GM12878 (cell line): ENCODE data around the gene SLC7A1. TPM values are rescaled to one million over a fixed set of nuclear protein-coding genes. Genes with fewer than 3 reads are reported as not detected.

Experiments
- ATAC-seq: fragments of 200-7000 bp; cut with Tn5 transposase; 3 replicates; pipeline ENCODE4 v1.9.1; 2020; ENCODE audit warnings: mild to moderate bottlenecking, moderate library complexity
- BruUV-seq: library from RNA; stranded (reverse); fragments of 400-500 nt; replicated peaks from 2 replicates; lab custom pipeline; 2021; lab: Mats Ljungman, UMichigan
- CTCF ChIA-PET: fragments of 300-600 bp; sonication (Branson Sonifier 250); formaldehyde crosslinking; extraction: SDS; loops from one replicate; lab custom pipeline; 2021; ENCODE audit warnings: inconsistent platforms; lab: Yijun Ruan, JAX
- POLR2A ChIA-PET: fragments of 350-600 bp; formaldehyde crosslinking; extraction: SDS; loops from one replicate; lab custom pipeline; 2021; ENCODE audit warnings: inconsistent platforms; lab: Charles Lee
- RAD21 ChIA-PET: fragments of 300-600 bp; sonication (Branson Sonifier 250); formaldehyde crosslinking; loops from one replicate; lab custom pipeline; 2023; ENCODE audit warnings: antibody characterized with exemption; ENCODE audit not compliant: unreplicated experiment; lab: Charles Lee
- SMC1A ChIA-PET: fragments of 300-600 bp; sonication (Branson Sonifier 250); formaldehyde crosslinking; loops from one replicate; lab custom pipeline; 2023; ENCODE audit not compliant: unreplicated experiment, uncharacterized antibody; lab: Charles Lee
- DNase-seq: peaks from one replicate; pipeline ENCODE4 v3.0.0-alpha.2; 2011; ENCODE audit warnings: low read depth, low spot score
- FAIRE-seq: peaks from 3 replicates; lab custom pipeline; 2011; peaks lifted over from hg19 to GRCh38; lab: Jason Lieb, UNC
- H2AFZ ChIP-seq: 2 replicates; pipeline ENCODE4 v1.6.0; 2011; ENCODE audit warnings: low read depth, low read length, control low read depth; ENCODE audit not compliant: control insufficient read depth
- H3K27ac ChIP-seq: 2 replicates; pipeline ENCODE4 v1.5.1; 2011; ENCODE audit warnings: control low read depth; ENCODE audit not compliant: control insufficient read depth, insufficient read depth
- H3K27me3 ChIP-seq, 2 experiments: replicated peaks in 1 of 2; 2 replicates each; pipeline versions ENCODE4 v1.6.0 to v1.6.1; 2011; ENCODE audit warnings: low read length in 1 of 2; ENCODE audit not compliant: control insufficient read depth in 2 of 2, insufficient read depth in 2 of 2
- H3K36me3 ChIP-seq, 2 experiments: 2 replicates each; pipeline ENCODE4 v1.5.1; 2011; ENCODE audit warnings: low read length in 1 of 2; ENCODE audit not compliant: control insufficient read depth in 2 of 2, insufficient read depth in 2 of 2
- H3K4me1 ChIP-seq: 2 replicates; pipeline ENCODE4 v1.6.1; 2011; ENCODE audit warnings: mild to moderate bottlenecking, low read length, moderate library complexity, mixed read lengths; ENCODE audit not compliant: control insufficient read depth, insufficient read depth
- H3K4me2 ChIP-seq: 2 replicates; pipeline ENCODE4 v1.6.0; 2011; ENCODE audit warnings: control low read depth; ENCODE audit not compliant: control insufficient read depth, insufficient read depth
- H3K4me3 ChIP-seq: fragments of 200-600 bp; sonication (generic); 2 replicates; pipeline ENCODE4 v1.5.1; 2016
- H3K79me2 ChIP-seq: 2 replicates; pipeline ENCODE4 v1.6.0; 2011; ENCODE audit warnings: low read length; ENCODE audit not compliant: control insufficient read depth, insufficient read depth
- H3K9ac ChIP-seq: 2 replicates; pipeline ENCODE4 v1.8.0; 2011; ENCODE audit warnings: low read length, control low read depth, mixed read lengths; ENCODE audit not compliant: control insufficient read depth, insufficient read depth
- H3K9me3 ChIP-seq: replicated peaks from 3 replicates; pipeline ENCODE4 v1.5.1; 2011; ENCODE audit warnings: mild to moderate bottlenecking, low read length; ENCODE audit not compliant: control insufficient read depth, insufficient read depth
- H4K20me1 ChIP-seq: 2 replicates; pipeline ENCODE4 v1.6.0; 2011; ENCODE audit not compliant: control insufficient read depth, insufficient read depth
- CEBPB ChIP-seq, 2 experiments: fragments of 150-350 bp in 1 of 2; IDR thresholded peaks; 2 replicates each; pipeline ENCODE4 v1.6.1; 2012 to 2014; ENCODE audit warnings: low read depth in 2 of 2, low read length in 2 of 2, borderline replicate concordance in 1 of 2, inconsistent platforms in 1 of 2
- KLF5 ChIP-seq: fragments of 450-650 bp; IDR thresholded peaks from 2 replicates; pipeline ENCODE4 v1.6.1; 2014; ENCODE audit warnings: mild to moderate bottlenecking; ENCODE audit not compliant: partially characterized antibody
- MTA3 ChIP-seq: IDR thresholded peaks from 2 replicates; pipeline ENCODE4 v1.6.1; 2012; ENCODE audit warnings: low read length, inconsistent platforms, borderline replicate concordance
- RELA ChIP-seq: fragments of 450-650 bp; IDR thresholded peaks from 2 replicates; pipeline ENCODE4 v1.8.0; 2014; ENCODE audit warnings: borderline replicate concordance; ENCODE audit not compliant: partially characterized antibody
- YBX1 ChIP-seq: fragments of 450-650 bp; IDR thresholded peaks from 2 replicates; pipeline ENCODE4 v1.6.1; 2016; ENCODE audit warnings: antibody characterized with exemption
- ZBED1 ChIP-seq: IDR thresholded peaks from 2 replicates; pipeline ENCODE4 v1.6.1; 2016; ENCODE audit warnings: borderline replicate concordance
- ZNF217 ChIP-seq: fragments of 450-650 bp; IDR thresholded peaks from 2 replicates; pipeline ENCODE4 v1.6.1; 2017; ENCODE audit warnings: antibody characterized with exemption, mild to moderate bottlenecking
- ZZZ3 ChIP-seq: IDR thresholded peaks from 2 replicates; pipeline ENCODE4 v1.6.1; 2011; ENCODE audit warnings: low read depth; ENCODE audit not compliant: control insufficient read depth, insufficient read length
- WGBS: methylation state at CpG from one replicate; pipeline ENCODE4 v1.1.6; 2016; ENCODE audit warnings: low lambda C conversion rate; ENCODE audit not compliant: insufficient replicate concordance, insufficient coverage; ENCODE audit errors: missing lambda C conversion rate; 5-methylcytosine and 5-hydroxymethylcytosine counted together
- in situ Hi-C: fragments of 300-500 bp; cut with MboI; formaldehyde crosslinking; loops from 9 replicates; pipeline ENCODE4 v1.14.3; 2018; ENCODE audit warnings: mixed read lengths
- intact Hi-C: fragments of 100-400 bp; cut with micrococcal nuclease; formaldehyde crosslinking; loops from one replicate; pipeline ENCODE4 v1.14.2; 2022; ENCODE audit not compliant: unreplicated experiment
- polyA plus RNA-seq, 11 experiments: library from polyadenylated mRNA; depleted of rRNA in 4 of 11; unstranded in 6 of 11; stranded (reverse) in 5 of 11; fragments of >200 nt; fragmentation: Nextera tagmentation in 4 of 11; fragmentation: Illumina TruSeq in 1 of 11; extraction: Ambion mirVana in 4 of 11; extraction: Trizol in 1 of 11; gene quantifications; 1 replicate in 1 of 11; 2 replicates in 10 of 11; pipeline versions ENCODE4 v1.2.1 to v1.2.3, GENCODE V29; 2011 to 2016; ENCODE audit warnings: inconsistent platforms in 2 of 11, missing spikeins in 2 of 11, low read depth in 1 of 11
- total RNA-seq, 4 experiments: library from RNA; depleted of rRNA in 3 of 4; stranded (reverse); fragments of >200 nt in 3 of 4; fragmentation: Illumina TruSeq in 1 of 4; extraction: Trizol in 1 of 4; gene quantifications; 2 replicates each; pipeline versions ENCODE4 v1.2.1 to v1.2.3, GENCODE V29; 2013 to 2021

The SLC7A1 gene
- total and polyA plus RNA-seq, 10 of the 15 experiments (the other 5 are each of a cell fraction or from before 2014, with no cell fraction given), result 6.4 to 91.7 (median 23.4) TPM

DNA sequence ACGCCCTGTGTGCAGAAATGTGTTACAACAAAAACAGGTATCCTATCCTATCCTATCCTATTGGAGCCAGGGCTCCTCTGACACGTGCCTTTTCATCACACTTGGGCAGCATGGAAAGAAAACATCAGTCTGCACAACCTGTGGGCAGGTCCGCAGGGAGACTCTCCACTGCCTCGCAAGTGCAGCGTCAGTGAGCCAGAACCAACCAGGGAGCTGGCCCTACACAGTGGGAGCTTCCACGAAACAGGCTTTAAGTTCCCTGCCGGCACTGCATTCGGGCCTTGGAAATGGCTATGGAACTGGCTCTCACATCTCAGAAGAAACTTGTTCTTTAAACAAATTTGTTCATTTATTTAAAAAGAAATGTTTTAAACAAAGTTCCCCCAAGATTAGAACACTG is 49.5 kb downstream of the SLC7A1 start:
- no TSS peak for BruUV-seq
- DNase-seq, result no peak
- Histone ChIP-seq H3K79me2 (peaks cover 15% of the 10 kb centered on the region), H3K9me3 (no peaks in the 10 kb centered on the region), H3K36me3 (peaks cover 10 to 30% of the 10 kb centered on the region in 2 experiments), H3K9ac (no peak overlapping the region), H3K4me2 (no peak overlapping the region), H3K4me1 (peaks cover 13% of the 10 kb centered on the region), H2AFZ (no peak overlapping the region), H3K27ac (no peak overlapping the region), H4K20me1 (0 out of 2 replicates have a peak, but pooled peaks cover 2% of the 10 kb centered on the region), H3K27me3 (no peaks in the 10 kb centered on the region), H3K4me3 (no peak overlapping the region)
- SMC1A ChIA-PET, result no interaction called here
- no peak for ATAC-seq
- RAD21 ChIA-PET, result no interaction called here
- FAIRE-seq, result no peak
- in situ Hi-C loops (no loop called here), intact Hi-C loops (no loop called here)
- TF ChIP-seq ZNF217 (no peak), RELA (no peak), KLF5 (no peak), ZZZ3 (no peak), ZBED1 (no peak), CEBPB (IDR thresholded peaks at IDR 0.05; ENCODE audit: borderline replicate concordance in 1 of 2, low read depth in 2 of 2, low read length in 2 of 2) (no peak), MTA3 (no peak), YBX1 (no peak)
- POLR2A ChIA-PET, result no interaction called here
- 91% methylated on average over 8 of the region's 8 CpGs for WGBS
- CTCF ChIA-PET, result interaction anchor here (0.6 kb wide), 1 partner anchor 897 kb away, joined by 3 read pairs; no protein-coding TSS in a partner anchor
